SU-DHL-6 (cell line): ENCODE results near the gene SCD5.

Experiments used
- EZH2phosphoT487 ChIP-seq: fragments of 200-600 bp; sonication (generic), shearing (Covaris generic); conservative IDR thresholded peaks from 2 replicates; pipeline ENCODE4 v1.6.1; 2018; ENCODE audit warnings: mild to moderate bottlenecking, antibody characterized with exemption, low read length, moderate library complexity, mixed read lengths
- TF ChIP-seq, protein P1 (sequence below): fragments of 200-600 bp; sonication (generic); IDR thresholded peaks from one replicate; pipeline ENCODE4 v1.5.1; 2017; ENCODE audit warnings: antibody characterized with exemption, mild to moderate bottlenecking, low read length, moderate library complexity; ENCODE audit not compliant: insufficient read depth, poor library complexity, severe bottlenecking

DNA sequence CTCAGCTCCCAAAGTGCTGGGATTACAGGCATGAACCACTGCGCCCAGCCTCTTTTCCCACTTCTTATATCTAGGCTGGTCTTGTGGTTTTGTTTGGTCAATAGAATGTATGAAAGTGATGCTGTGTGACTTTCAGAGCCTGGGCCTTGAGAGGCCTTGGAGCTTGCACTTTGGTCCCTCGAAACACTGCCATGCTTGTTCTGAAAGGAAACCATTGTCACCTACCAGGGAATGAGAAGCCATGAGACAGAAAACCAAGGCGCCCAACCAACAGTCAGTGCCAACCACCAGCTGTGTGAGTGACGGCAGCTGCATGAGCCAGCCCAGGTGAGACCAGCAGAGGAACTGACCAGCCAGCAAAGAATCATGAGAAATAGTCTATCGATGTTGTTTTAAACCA is 57.4 kb downstream of the SCD5 start:
- TF ChIP-seq, protein P1, sequence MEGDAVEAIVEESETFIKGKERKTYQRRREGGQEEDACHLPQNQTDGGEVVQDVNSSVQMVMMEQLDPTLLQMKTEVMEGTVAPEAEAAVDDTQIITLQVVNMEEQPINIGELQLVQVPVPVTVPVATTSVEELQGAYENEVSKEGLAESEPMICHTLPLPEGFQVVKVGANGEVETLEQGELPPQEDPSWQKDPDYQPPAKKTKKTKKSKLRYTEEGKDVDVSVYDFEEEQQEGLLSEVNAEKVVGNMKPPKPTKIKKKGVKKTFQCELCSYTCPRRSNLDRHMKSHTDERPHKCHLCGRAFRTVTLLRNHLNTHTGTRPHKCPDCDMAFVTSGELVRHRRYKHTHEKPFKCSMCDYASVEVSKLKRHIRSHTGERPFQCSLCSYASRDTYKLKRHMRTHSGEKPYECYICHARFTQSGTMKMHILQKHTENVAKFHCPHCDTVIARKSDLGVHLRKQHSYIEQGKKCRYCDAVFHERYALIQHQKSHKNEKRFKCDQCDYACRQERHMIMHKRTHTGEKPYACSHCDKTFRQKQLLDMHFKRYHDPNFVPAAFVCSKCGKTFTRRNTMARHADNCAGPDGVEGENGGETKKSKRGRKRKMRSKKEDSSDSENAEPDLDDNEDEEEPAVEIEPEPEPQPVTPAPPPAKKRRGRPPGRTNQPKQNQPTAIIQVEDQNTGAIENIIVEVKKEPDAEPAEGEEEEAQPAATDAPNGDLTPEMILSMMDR = no peak
- no peak for TF ChIP-seq EZH2phosphoT487
